NT2/D1 (cell line): ENCODE measurements around the gene THPO.
A peak's percentile ranks its signal among the peaks of the same experiment; 100 is the strongest.

ENCODE experiments used
- DNase-seq: peaks from one replicate; pipeline ENCODE4 v3.0.0-alpha.2; 2011; ENCODE audit warnings: low read depth, low spot score
- H3K27me3 ChIP-seq: 2 replicates; pipeline ENCODE4 v1.6.0; 2011; ENCODE audit warnings: mild to moderate bottlenecking; ENCODE audit not compliant: insufficient read length, insufficient read depth
- H3K36me3 ChIP-seq: 2 replicates; pipeline ENCODE4 v1.6.1; 2011; ENCODE audit warnings: mild to moderate bottlenecking, low read length, mixed read lengths; ENCODE audit not compliant: insufficient read depth, insufficient read length
- H3K4me1 ChIP-seq: 2 replicates; pipeline ENCODE4 v1.5.1; 2011; ENCODE audit not compliant: insufficient read depth, insufficient read length
- H3K4me3 ChIP-seq: 2 replicates; pipeline ENCODE4 v1.5.1; 2011; ENCODE audit warnings: low read depth; ENCODE audit not compliant: insufficient read length
- H3K9ac ChIP-seq: 2 replicates; pipeline ENCODE4 v1.6.0; 2011; ENCODE audit warnings: low read depth; ENCODE audit not compliant: insufficient read length
- H3K9me3 ChIP-seq: 2 replicates; pipeline ENCODE4 v1.5.1; 2011; ENCODE audit warnings: mild to moderate bottlenecking, low read length; ENCODE audit not compliant: insufficient read depth
- SUZ12 ChIP-seq: IDR thresholded peaks from 2 replicates; pipeline ENCODE4 v1.6.1; 2011; ENCODE audit not compliant: insufficient read length, insufficient read depth; ENCODE audit errors: extremely low read depth
- YY1 ChIP-seq: IDR thresholded peaks from 2 replicates; pipeline ENCODE4 v1.6.1; 2011; ENCODE audit not compliant: insufficient read length, insufficient read depth
- ZNF274 ChIP-seq: IDR thresholded peaks from 2 replicates; pipeline ENCODE4 v1.6.1; 2011; ENCODE audit warnings: mild to moderate bottlenecking, low read depth, low read length

Gene THPO

GRCh38 chr3:184383033-184383740 lies 5.2 kb upstream of the THPO start:
- H3K9ac ChIP-seq = no peak overlapping the region
- H3K4me1 ChIP-seq = peaks cover 16% of the 10 kb centered on the region
- DNase-seq = no peak
- no peaks in the 10 kb centered on the region for H3K36me3 ChIP-seq
- peaks cover 41% of the 10 kb centered on the region for H3K27me3 ChIP-seq
- TF ChIP-seq YY1 = no peak
- no peak for TF ChIP-seq ZNF274
- TF ChIP-seq SUZ12 = no peak
- H3K4me3 ChIP-seq = no peak overlapping the region
- H3K9me3 ChIP-seq = no peaks in the 10 kb centered on the region

DNA sequence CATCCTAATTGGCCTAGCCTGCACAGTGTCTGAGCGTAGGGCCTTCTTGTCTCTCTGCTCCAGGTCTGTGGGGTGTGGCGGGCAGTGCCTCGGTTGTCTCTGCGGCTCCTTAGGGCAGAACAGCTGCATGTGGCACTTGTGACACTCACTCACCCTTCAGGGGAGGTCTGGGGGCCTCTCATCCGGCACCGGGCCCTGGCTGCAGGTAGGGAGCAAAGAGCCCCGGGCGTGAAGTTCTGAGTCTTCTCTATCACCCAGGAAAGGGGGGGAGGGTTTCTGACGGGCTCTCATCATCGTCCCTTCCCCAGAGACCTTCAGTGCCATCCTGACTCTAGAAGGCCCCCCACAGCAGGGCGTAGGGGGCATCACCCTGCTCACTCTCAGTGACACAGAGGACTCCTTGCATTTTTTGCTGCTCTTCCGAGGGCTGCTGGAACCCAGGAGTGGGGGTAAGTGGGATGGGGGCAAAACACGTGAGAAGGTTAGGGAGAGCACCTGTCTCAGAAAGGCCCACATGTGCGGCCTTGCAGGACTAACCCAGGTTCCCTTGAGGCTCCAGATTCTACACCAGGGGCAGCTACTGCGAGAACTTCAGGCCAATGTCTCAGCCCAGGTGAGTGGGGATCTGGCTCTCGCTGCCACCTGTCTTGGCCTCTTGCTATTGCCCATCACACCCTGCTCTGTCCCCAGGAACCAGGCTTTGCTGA lies 4.5 kb upstream of the THPO start:
- Histone ChIP-seq H3K4me3 (no peak overlapping the region), H3K4me1 (peaks cover 18% of the 10 kb centered on the region), H3K27me3 (peaks cover 41% of the 10 kb centered on the region), H3K36me3 (no peaks in the 10 kb centered on the region), H3K9ac (no peak overlapping the region), H3K9me3 (no peaks in the 10 kb centered on the region)
- no peak for TF ChIP-seq ZNF274
- no peak for TF ChIP-seq SUZ12
- no peak for TF ChIP-seq YY1
- no peak for DNase-seq

GRCh38 chr3:184381261-184382224 lies 3.5 kb upstream of the THPO start:
- Histone ChIP-seq H3K27me3 (peaks cover 41% of the 10 kb centered on the region), H3K4me1 (peaks cover 23% of the 10 kb centered on the region), H3K9me3 (no peaks in the 10 kb centered on the region), H3K36me3 (no peaks in the 10 kb centered on the region), H3K4me3 (peak overlapping the region; percentile 63), H3K9ac (peak overlapping the region; percentile 77)
- TF ChIP-seq SUZ12 = peak; percentile 36
- no peak for TF ChIP-seq YY1
- DNase-seq = no peak

- DNase-seq = no peak
Measured at GRCh38 chr3:184380627-184381260, 2.7 kb upstream of the THPO start.

GRCh38 chr3:184380185-184380626 lies 2.2 kb upstream of the THPO start:
- Histone ChIP-seq H3K27me3 (peaks cover 41% of the 10 kb centered on the region), H3K36me3 (no peaks in the 10 kb centered on the region), H3K9me3 (no peaks in the 10 kb centered on the region), H3K4me1 (peaks cover 29% of the 10 kb centered on the region), H3K4me3 (peak overlapping the region; percentile 63), H3K9ac (peak overlapping the region; percentile 77)
- TF ChIP-seq SUZ12 (no peak), ZNF274 (no peak), YY1 (no peak)
- peak; percentile 40 for DNase-seq

More at GRCh38 chr3:184380627-184381260, 2.7 kb upstream of the THPO start:
- Histone ChIP-seq H3K27me3 (peaks cover 41% of the 10 kb centered on the region), H3K9me3 (no peaks in the 10 kb centered on the region), H3K4me1 (peaks cover 26% of the 10 kb centered on the region), H3K4me3 (peak overlapping the region; percentile 63), H3K9ac (peak overlapping the region; percentile 77), H3K36me3 (no peaks in the 10 kb centered on the region)
- peak; percentile 59 for TF ChIP-seq SUZ12
- no peak for TF ChIP-seq YY1

GRCh38 chr3:184379358-184380184 lies 1.6 kb upstream of the THPO start, which contains the start of gene CHRD:
Gene CHRD, plus strand, starts transcription at chr3:184380054. Its CDS starts 265 bp downstream, at chr3:184380319.
- Histone ChIP-seq H3K9ac (peak within 1 kb of the TSS; percentile 77), H3K9me3 (no peaks in the 10 kb centered on the region), H3K36me3 (no peaks in the 10 kb centered on the region), H3K4me1 (peaks cover 29% of the 10 kb centered on the region), H3K27me3 (peaks cover 41% of the 10 kb centered on the region), H3K4me3 (peak within 1 kb of the TSS; percentile 63)
- no peak for DNase-seq
- TF ChIP-seq SUZ12 = no peak
- no peak for TF ChIP-seq ZNF274
- no peak for TF ChIP-seq YY1
